Stimulated activated CD8-positive, alpha-beta memory T cell treated with anti-CD3 and anti-CD28 coated beads, Interleukin-12 subunit alpha, Interleukin-12 subunit beta, amount 100 ng/mL, for 1 hour (primary cell): ENCODE results near the gene ITGA11.

ENCODE experiments used
- DNase-seq: peaks from one replicate; pipeline ENCODE4 v3.0.0-alpha.2; 2020; ENCODE audit warnings: low read depth

ITGA11 gene

DNA sequence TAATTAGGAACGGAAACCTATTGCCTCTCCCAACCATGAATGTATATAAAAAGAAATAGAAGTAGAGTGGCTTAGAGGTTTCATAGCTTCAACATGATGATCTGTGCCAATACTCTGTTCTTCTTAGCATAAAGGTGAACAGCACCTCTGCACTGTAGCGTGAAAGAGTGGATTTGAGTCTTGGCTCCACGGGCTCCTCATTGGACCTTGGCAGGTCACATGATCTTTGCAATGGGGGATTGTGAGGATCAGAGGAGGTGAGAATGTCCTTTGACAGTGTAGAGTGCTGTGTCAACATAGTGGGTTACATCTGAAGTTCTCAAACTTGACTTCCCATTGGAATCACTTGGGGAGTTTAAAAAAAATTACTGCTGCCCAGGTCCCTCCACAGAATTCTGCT lies 103.0 kb downstream of the ITGA11 start:
- DNase-seq: no peak

DNA sequence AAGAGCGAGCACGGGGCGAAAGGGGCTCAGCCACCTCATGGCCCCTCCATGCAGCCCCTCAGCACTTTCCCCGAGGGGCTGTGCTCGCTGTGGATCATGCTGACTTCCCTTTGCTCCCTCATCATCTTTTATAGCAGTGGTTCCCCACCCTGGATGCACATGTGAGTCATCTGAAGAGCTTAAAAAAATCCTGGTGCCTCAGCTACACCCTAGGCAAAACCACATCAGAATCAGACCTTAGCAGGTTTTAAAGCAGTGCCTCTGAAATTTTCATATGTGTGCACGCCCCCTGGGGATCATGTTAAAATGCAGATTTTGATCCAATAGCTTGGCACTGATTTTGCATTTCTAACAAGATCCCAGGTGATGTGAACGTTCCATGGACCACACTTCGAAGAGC lies 103.5 kb downstream of the ITGA11 start:
- no peak for DNase-seq

DNA sequence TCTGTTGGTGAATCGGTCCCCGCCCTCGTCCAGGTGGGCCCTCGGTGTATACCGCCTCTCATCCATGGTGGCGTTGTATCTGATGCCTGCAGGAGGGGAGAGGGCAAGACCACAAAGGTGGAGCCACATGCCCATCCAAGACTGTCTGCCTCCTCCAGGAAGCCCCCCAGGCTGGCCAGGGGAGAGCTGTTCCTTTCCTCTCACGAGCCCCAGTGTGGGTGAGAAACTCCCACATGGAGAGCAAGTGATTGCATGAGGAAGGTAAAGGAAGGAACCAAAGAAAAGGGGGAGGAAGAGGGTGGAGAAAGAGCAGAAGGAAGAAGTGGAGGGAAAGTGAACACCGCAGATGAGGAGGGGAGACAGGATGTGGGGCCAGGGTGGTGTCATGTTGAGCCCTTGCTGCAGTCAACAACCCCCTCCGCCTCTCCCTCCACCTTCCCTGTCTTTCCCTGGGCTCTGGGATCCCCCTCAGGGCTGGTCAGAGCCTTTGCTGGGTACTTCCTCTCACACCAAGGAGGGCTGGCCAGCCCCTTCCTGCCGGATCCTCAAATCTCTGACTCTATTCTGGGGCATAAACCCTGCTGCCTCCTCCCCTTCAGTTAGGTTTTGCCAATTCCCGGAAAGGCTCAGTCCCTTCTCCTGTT lies 105.1 kb downstream of the ITGA11 start:
- no peak for DNase-seq

DNA sequence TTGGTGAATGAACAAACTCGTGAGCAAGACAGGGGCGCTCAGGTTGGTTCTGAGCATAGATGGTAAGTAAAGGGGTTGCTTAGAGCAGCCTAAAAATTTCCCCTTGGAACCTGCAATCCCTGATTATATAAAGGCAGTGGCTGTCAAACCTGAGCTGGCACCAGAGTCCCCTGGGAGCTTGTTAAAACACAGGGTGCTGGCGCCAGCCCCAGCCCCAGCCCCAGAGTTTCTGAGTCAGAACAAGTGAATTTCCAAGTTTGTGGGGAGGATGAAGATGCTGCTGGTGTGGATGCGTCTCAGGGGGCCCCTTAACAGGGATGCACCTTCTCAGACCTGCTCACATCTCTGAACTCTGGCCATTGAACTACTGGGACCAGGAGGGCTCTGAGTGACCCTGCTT lies 106.2 kb downstream of the ITGA11 start:
- DNase-seq: no peak

DNA sequence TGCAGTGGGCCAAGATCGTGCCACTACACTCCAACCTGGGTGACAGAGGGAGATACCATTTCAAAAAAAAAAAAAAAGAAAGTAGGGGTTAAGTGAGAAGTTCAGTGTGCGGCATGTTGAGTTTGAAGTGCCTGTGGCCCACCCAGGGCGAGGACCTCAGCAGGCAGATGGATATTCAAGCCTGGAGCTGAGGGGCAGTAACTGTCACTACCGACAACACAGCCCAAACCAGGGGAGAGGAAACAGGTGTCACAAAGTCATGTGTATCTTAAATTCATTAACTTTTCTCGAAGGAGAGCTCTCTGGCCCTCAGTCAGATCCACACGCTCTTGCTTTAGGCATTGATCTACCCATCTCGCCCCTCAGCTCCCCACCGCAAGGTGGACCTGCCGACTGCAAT lies 109.2 kb downstream of the ITGA11 start:
- DNase-seq: no peak

DNA sequence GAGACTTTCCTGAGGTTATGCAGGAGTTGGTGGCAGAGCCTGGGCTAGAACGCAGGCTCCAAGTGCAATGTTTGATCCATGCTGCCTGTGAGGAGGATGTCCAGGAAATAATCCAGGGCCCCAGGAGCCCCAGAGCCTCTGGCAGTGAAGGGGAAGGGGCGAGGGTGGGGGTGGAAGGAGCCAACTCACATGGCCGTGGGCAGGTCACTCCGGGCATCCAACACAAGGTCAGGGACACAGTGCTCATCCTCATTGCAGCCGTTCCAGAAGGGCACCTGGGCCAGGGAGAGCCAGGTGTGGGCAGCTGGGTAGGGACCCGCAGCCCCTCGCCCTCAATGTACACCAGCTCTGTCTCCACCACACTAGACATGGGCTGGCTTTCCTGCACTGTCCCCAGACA lies 110.7 kb downstream of the ITGA11 start:
- no peak for DNase-seq

DNA sequence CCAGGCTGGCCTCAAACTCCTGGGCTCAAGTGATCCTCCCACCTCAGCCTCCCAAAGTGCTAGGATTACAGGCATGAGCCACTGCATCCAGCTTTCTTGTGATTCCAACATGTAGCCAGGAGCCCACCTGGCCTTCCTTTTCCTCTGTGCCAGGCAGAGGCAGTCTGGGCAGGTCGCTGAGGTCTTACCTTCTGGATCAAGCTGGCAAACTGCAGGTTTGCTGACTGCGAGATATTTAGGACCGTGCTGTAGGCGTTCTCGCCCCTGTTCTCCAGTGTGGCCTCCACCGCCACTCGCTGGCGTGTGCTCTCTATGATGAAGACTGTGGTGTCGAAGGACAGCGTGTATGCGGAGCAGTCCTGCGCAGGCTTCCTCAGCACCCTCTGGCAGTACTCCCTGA lies 112.0 kb downstream of the ITGA11 start:
- no peak for DNase-seq

DNA sequence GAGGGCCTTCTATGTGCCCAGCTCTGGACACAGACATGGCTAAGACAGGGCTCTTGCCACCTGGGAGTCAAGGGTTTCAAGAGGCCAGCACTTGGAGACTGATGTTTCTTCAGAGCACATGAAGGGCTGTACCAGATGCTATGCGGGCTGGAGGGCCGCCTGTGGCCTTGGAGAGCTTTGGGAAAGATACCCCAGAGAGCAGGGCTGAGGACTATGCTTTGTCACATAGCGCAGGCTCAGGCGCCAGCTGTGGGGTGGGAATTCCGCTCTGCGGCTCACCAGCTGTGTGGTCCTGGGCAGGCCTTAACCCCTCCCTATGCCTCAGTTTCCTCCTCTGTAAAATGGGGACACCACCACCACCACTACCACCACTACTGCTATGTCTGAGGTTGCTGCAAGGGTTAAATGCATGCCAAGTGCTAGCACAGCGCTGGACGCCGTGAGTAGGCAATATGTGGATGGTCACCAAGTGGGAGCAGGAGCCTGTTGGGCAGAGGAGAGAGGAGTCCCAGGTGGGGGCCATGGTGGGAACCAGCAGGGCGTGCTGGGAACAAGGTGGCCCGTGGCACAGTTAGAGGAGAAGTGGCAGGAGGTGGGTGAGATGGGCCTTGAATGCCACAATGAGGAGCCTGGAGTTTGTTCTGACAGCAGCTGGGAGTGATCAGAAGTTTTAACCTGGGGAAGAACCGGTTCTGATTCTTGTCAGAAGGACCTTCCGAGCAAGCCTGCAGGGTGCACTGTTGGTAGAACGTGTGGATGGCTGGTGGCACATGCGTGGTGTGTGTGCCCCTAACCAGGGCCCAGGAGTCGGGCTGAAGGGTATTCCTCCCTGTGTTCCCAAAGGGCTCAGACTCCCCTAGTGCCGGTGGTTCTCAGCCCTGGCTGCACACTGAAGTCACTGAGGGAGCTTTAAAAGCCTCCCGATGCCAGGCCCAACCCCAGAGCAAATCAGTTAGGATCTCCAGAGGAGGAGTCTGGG lies 112.7 kb downstream of the ITGA11 start:
- no peak for DNase-seq

DNA sequence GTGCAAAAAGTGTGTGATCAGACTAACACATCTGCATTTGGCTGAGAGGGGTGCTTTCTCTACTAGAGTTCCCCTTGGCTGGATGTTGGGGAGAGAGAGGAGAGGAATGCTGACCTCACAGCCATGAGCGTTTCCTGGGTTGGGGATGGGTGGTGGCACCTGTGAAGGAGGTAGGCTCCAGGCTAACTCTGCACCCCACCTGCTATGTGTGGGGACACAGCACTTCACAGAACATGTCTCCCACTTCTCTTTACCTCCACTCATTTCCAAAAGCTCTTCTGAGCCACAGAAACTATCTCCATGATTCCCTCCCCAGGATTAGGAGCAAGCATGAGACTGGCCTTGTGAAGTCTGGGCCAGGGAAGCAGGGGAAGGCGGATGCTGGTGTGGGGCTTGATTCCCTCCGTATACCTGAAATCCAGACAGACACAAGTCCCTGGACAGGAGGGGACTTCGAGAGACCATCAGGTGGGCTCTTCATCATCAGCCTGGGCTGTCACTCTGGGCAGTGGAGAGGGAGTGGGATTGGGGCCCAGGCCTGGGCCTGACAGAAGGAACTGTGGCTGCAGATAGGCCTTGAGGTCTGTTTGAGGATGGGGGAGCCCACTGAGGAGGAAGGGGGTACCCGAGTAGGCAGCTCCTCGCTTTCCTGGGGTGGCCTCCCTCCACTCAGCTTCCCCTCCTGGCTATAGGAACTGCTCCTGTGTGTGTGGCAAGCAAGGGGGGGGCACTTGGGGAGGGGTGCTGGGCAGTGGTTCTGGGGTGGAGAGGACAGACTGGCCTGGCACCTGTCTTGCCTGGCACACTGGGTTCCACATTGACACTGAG lies 113.7 kb downstream of the ITGA11 start:
- DNase-seq: no peak

DNA sequence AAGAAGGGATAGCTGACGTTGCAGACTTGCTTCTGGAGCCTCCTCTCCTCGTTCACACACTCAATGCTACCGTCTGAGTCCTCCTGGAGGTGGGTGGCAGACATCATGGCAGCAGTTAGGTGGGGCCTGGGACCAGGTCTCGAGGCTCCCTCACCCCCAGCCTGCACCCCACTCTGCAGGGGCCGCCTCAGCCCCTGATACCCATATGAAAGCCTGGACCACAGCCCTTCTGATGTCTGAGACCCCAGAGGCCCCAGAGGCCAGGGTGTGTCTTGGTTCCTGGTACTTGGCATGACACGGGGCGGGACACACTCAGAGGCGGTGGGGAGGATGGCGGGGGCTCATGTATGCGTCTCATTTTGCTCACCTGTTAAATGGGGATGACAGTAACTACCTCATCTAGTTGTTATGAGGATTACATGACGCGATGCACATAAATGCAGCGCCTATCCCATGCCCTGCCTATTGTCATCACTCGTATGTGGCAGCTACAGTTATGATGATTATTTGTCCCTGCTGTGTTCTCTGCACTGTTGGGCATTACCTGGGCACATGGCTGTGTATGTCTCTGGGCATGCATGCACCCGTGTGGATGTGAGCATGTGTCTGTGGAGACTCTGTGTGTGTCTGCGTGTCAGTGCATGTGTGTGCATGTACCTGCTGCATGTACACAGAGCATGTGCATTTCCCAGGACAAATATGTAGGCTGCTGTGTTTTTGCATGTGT lies 114.5 kb downstream of the ITGA11 start:
- no peak for DNase-seq

DNA sequence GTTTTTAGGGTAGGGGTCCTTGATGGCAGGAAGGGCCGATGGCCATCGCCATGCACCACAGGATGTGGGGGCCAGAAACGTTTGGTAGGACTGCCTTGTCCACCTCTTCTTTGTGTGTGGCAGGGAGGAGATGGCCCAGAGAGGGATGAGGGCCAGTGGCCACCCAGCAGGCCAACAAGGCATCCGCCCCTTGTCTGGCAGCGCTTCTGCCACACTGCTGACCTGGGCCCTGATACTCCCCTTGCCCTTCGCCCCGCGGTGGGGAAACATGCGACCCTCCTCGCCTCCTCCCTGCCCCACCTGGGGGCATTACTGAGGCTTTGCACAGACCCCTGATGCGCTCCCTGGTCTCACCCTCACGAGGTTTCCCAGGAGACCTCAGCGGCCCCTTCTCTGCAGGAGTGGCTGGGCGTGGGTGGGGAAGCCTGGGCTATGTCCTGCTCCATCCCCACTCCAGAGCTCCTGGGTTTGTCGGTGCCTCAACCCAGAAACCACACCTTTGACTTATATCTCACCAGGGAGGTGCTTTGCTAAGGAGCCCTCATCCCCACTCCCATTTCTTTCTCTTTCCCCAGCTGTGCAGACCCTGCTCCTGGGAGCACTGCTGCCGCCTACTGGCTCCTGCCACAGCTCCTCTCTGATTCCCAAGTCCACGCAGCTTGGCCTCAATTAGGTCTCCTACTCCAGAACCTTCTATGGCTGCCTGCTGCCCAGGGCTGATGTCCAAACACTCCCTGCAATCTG lies 115.7 kb downstream of the ITGA11 start:
- DNase-seq: no peak

DNA sequence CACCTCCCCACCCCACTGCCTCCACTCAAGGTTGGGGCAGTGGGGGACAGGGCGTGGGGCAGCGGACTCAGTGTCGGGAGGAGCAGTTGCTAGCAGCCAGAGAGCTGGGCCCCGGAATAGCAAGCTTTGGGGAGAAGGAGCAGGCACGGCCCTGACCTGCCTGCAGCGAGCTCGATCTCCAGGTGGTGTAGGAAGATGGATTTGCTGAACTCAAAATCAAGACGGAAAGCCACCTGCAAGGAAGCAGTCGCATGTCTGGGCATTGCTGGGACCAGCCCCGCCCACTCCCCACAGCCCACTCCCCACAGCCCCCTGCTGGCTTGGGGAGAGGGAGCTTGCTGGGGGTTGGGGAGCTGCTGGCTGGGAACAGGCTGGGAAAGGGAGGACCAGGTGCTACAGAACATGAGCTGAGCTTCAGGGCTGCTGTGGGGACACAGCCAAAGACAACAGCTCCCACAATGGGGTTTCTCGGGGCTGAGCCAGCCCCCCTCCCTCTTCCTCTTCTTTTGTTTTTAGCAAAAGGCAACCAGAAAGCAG lies 116.4 kb downstream of the ITGA11 start:
- DNase-seq: no peak

DNA sequence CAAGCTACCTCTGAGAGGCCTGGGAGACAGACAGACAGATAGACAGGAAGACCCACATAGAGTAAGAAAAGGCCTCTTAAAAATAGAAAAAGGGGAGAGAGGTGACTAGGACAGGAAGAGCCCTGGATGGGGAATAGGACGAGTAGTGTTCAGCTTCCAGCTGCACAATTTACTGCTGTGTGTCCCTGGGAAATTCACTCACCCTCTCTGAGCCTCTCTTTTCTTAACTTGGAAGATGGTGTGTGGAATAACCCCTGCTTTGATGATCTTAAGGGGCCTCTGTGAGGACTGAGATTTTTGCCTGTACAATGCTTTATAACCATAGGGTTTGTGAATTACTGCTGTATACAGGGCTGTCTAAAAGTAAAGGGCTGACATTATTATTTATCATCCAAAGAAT lies 116.9 kb downstream of the ITGA11 start:
- DNase-seq: no peak

DNA sequence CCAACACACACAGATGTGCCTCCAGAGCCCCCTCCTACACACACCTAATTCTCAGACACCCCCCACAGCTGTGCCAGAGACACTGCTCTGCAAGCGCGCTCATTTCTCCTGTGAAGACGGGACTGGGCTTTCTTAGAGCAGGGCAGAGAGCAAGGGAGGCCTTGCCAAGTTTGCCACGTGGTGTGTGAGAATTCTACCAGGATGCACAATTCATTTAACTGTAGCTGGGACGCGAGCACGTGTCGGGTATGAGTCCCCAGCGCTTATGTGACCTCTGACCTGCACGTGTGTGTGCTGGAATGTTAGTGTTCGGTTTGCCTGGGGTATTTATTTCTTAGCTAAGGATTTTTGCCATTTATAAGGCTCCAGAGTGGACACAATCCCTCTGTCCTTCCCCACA lies 117.4 kb downstream of the ITGA11 start:
- DNase-seq: no peak

DNA sequence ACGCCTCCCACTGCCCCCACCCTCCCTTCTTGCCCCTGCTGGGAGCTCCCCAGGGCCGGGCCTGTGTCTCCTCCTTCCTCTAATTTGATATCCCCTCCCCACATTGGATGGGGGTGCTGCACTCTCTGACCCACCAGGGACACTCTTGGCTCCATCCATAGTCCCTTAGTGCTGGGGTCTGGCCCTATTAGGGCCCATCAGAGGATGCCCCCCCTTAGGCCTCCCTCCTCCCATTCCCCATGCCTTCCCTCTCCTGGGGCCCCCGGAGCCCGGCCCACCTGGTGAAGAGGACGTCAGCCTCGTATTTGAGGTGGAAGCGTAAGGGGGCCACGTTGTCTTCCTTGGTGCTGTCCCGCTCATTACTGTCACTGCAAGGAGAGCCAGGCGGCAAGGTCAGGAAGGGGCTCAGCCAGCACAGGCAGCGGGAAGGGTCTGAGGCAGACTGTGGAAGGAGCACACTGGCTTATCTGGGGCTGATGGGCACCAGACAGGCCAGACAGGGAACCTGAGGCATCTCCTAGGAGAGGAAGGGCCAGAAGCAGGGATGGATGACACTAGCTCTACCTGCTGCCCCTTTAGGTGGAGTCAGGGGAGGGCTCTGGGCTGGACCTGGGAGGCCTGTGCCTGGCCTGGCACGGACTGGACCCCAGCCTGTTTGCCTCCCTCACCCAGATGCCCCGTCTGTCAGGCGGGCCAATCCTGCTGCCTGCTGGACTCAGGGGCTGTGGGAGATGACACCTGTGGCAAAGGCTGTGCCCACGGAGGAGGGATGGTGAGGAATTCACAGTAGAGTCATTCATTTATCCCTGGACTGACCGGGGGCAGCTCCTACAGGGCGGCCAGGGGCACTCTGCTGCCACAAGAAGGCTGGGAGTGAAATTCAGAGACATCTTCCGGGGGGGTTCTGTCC lies 118.2 kb downstream of the ITGA11 start:
- no peak for DNase-seq

DNA sequence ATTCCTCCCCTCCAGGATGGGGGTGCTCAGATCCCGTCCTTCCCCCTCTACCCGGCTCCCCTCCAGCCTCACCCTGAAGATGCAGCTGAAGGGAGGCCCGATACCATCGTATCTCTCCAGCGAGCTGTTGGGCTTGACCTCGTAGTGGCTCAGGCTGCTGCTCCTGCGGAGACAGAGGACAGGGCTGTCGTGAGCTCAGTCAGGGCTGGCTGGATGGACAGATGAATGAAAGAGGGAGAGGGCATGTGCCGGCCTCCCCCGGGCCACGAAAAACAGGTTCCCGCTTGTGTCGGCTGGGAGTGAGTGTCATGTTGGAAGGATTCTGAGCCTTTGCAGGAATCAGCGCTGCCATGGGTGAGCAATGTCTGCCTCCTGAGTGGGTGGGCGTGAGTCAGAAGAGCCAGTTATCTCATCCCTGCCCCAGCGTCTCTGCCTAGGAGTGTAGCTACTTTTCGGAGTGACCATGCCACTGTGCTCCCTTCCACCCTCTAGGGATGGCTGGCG lies 119.2 kb downstream of the ITGA11 start:
- no peak for DNase-seq

DNA sequence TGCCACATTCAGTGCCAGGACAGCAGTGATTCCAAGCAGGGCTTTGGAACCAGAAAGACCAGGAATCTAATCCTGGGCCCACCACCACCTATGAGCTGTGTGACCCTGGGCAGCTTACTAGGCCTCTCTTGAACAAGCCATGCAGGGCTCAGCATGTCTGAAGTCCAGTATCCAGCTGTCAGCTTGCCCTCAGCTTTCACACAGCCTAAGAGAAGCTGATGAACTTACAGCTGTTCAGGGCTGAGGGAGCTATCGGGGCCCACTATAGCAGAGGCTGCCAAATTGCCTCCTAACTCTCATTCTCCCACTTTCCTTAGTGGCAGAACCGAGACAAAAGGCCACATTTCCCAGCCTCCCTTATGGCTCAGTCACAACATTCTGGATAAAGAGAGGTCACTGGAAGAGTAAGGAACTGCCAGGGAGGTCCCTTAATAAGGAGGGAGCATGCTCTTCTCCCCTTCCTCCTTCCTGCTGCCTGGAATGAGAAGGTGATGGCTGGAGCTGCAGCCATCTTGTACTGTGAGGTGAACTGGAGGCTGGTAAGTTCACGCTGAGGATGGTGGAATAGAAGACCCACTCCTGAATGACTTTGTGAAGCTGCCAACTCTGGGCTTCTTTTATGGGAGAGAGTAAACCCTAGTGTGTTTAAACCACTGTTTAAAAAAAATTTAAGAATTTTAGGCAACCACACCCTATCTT lies 120.0 kb downstream of the ITGA11 start:
- DNase-seq: no peak

DNA sequence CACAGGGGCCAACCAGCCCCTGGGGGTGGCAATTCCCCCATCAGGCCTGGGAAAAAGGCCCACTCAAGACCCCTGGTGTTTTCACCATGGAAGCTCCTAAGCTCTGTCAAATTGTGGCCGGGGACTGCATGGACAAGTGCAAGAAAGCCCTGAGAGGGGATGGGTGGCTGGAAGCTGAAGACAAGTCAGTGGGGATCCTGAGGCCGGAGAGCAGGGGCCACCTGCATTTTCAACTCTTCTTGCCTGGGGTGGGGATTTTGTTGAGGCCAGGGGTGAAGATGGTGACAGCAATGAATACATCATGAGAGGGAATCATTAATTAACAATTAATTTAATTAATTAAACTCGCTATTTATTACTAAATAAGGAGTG lies 120.5 kb downstream of the ITGA11 start:
- no peak for DNase-seq

DNA sequence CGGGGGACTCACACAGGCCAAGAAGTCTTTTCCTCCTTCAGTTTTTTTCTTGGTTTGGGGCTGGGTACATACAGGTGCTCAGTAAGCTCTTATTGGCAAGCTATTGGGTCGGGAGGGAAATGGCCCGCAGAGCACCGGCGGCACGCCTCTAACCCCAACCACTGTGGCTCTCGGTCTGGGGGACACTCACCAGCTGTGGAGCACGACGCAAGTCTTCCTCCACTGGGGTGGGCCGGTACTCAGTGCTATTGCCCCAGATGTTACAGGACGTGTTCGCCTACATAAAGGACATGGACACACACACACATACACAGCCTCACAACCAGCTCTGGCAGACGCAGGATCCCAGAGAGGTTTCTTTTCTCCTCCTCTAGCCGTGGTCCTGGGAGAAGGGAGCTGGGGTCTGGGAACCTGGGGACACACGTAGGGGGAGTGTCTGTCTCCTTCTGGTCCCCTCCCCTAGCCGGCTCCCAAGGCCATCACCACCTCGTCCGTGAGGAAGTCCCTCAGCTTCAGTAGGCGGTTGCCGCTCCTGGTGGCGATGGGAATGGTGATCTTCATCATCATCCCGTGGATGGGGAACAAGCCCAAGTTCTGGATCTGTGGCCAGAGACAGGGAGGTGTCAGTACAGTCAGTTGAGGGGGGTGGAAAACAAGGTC lies 121.0 kb downstream of the ITGA11 start:
- DNase-seq: no peak
